ENCODE data around the gene TENM3. TPM values are rescaled to one million over a fixed set of nuclear protein-coding genes. Genes with fewer than 3 reads are reported as not detected.

Gene TENM3
- total RNA-seq, 4 donors from 2014 or later, result 19.7 to 47.2 (median 33.0) TPM

GRCh38 chr4:182842104-182842600, 599.0 kb downstream of the TENM3 start:
- TF ChIP-seq CTCF (IDR thresholded peaks at IDR 0.05), result no peak
- no peak for ATAC-seq (ENCODE audit: low FRiP score)
- no peak for DNase-seq (ENCODE audit: low spot score)

GRCh38 chr4:182842759-182843390, 599.7 kb downstream of the TENM3 start:
- DNase-seq (ENCODE audit: low spot score) (no peak), ATAC-seq (ENCODE audit: low FRiP score) (no peak)
- TF ChIP-seq CTCF (IDR thresholded peaks at IDR 0.05), result no peak

GRCh38 chr4:182843808-182844325, 600.7 kb downstream of the TENM3 start:
- ATAC-seq (ENCODE audit: low FRiP score), result no peak
- DNase-seq (ENCODE audit: low spot score), result no peak
- no peak for TF ChIP-seq CTCF (IDR thresholded peaks at IDR 0.05)

GRCh38 chr4:182845618-182846017, 602.4 kb downstream of the TENM3 start:
- no peak for DNase-seq (ENCODE audit: low spot score)
- ATAC-seq (ENCODE audit: low FRiP score), result no peak
- no peak for TF ChIP-seq CTCF (IDR thresholded peaks at IDR 0.05)

- no peak for DNase-seq (ENCODE audit: low spot score)
- no peak for TF ChIP-seq CTCF (IDR thresholded peaks at IDR 0.05)
- ATAC-seq (ENCODE audit: low FRiP score), result no peak
Measured at GRCh38 chr4:182846036-182846435, 602.8 kb downstream of the TENM3 start.

GRCh38 chr4:182847576-182848450, 604.6 kb downstream of the TENM3 start:
- no peak for TF ChIP-seq CTCF (IDR thresholded peaks at IDR 0.05)
- DNase-seq (ENCODE audit: low spot score) (no peak), ATAC-seq (ENCODE audit: low FRiP score) (no peak)

All from omental fat pad (tissue), 4 donors.